ENCODE results near the gene ARHGEF17.

The ARHGEF17 gene

DNA sequence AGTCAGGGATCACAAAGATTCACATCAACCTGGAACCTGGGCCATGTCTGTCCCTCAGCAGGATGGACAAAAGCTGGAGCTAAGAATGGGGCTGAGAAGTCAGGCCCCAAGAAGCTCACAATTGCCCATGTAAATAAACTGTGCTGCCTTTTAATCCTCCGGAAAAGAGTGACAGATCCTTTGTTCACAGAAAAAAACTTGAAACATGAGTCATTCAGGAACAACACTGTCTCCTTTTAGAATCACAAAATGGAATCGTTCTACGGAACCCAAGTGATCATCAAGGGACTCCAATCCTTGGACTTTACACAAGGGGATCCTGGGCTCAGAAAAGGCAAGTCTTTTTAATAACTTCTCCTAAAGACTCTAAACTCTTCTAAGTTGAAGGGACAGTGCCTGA is 104.2 kb downstream of the ARHGEF17 start:
- no peak for DNase-seq (ENCODE audit: low spot score)
- TF ChIP-seq, protein P1, sequence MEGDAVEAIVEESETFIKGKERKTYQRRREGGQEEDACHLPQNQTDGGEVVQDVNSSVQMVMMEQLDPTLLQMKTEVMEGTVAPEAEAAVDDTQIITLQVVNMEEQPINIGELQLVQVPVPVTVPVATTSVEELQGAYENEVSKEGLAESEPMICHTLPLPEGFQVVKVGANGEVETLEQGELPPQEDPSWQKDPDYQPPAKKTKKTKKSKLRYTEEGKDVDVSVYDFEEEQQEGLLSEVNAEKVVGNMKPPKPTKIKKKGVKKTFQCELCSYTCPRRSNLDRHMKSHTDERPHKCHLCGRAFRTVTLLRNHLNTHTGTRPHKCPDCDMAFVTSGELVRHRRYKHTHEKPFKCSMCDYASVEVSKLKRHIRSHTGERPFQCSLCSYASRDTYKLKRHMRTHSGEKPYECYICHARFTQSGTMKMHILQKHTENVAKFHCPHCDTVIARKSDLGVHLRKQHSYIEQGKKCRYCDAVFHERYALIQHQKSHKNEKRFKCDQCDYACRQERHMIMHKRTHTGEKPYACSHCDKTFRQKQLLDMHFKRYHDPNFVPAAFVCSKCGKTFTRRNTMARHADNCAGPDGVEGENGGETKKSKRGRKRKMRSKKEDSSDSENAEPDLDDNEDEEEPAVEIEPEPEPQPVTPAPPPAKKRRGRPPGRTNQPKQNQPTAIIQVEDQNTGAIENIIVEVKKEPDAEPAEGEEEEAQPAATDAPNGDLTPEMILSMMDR (IDR thresholded peaks at IDR 0.05; ENCODE audit: extremely low read depth, missing control alignments): no peak

DNA sequence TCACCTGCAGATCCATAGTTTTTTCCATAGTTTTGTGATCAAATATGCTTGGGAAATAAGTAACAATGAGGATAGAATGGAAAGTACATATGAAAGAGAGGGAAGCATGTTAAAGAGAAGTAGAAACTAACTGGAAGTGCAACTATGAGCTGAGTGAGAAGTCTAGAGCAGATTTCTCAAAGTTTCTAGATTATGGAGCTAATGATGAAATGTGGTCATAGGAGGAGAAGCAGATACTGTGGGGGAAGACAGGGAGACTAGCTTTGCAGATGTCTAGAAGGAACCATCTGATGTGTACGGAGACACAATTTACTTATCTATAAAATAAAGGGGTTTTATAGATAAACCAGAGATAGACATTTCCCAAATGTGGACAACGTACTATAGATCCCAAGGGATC is 105.2 kb downstream of the ARHGEF17 start:
- no peak for DNase-seq (ENCODE audit: low spot score)
- TF ChIP-seq, protein P1 (IDR thresholded peaks at IDR 0.05; ENCODE audit: extremely low read depth, missing control alignments): no peak

DNA sequence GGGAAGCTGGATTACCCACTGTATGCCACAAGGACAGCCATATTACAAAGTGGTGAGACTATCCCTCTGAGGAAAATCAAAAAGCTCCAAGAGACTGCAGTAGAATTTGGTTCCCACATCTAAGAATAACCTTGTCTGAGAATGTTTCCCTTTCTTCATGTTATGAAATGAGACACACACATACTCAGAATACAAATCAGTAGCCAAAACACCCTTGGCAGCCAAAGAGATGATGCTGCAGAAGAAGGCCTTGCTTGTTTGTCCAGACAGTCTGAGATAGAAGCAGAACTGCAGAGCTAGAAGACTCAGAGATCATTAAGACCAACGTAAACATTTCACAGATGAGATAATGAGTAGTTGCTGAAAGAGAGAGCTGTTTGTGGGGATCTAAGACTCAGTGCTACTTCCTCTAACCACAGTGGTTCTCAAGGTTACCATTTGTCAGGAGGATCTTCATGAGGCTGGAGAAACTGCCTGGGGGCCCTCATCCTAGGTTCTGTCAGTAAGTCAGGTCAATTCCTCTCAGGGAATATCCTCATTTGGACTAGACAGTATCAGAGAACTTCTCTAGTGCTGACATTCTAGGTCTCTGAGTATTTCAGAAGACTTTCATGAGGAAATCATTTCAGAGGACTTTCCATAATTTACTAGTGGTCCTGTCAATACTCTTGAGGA is 107.0 kb downstream of the ARHGEF17 start:
- DNase-seq (ENCODE audit: low spot score): peak; percentile 42

DNA sequence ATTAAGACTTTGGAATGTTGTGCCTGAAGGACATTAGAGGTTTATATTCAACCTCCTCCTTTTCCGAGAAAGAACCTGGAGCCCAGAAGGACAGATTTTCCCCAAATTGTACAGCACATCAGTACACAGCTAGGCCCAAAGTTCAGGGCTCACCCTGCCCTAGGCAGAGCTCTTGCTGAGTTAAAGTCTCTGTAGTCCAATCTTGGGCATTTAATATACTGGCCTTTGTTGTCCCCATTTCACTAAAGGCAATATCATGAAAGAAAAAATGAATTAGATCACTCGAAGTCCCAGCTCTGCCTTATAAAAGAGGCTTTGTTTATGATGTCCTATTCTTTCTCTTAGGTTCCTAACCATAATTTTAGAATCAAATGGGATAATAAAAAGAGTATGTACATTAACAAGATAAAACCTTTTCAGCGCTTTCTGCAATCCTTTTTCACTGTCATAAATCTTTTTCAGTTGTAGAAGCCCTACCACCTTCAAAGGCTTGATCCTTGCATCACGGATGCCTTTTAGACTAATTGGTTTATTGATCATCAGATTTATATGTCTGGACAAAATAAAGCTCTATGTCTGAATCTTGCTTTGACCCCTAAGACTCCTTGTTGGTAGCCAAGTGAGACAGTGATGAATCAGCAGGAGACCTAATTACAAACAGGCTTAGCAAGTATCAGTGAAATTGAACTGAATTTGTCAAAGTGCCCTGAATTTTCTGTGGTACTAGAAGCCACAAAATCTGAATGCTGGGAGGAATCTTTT is 108.0 kb downstream of the ARHGEF17 start:
- no peak for DNase-seq (ENCODE audit: low spot score)
- TF ChIP-seq, protein P1 (IDR thresholded peaks at IDR 0.05; ENCODE audit: extremely low read depth, missing control alignments): no peak

More for the DNA sequence above, 107.0 kb downstream of the ARHGEF17 start:
- TF ChIP-seq, protein P1 (IDR thresholded peaks at IDR 0.05; ENCODE audit: extremely low read depth, missing control alignments): no peak

DNA sequence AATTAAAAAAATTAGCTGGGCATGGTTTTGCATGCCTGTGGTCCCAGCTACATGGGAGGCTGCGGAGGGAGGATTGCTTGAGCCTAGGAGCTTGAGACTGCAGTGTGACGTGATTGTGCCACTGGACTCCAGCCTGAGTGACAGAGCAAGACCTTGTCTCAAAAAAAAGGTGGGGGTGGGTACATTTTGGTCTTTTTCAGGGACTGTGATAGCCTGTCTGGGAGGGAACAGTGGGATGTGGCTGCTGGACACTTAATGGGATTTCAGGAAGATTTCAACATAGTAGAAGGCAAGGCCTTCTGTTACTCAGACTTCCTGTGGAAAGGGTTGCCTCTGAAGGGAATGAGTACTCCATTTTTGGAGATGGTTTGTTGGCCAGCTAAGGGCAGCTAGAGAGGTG is 108.7 kb downstream of the ARHGEF17 start:
- TF ChIP-seq, protein P1 (IDR thresholded peaks at IDR 0.05; ENCODE audit: extremely low read depth, missing control alignments): no peak
- DNase-seq (ENCODE audit: low spot score): no peak
